HG02840 (cell line): ENCODE results near the gene DOCK10.

Experiments used
- ATAC-seq: cut with Tn5 transposase; IDR thresholded peaks from one replicate; pipeline ENCODE4 v1.9.1; 2021; ENCODE audit warnings: mild to moderate bottlenecking, moderate library complexity, moderate number of reproducible peaks; ENCODE audit not compliant: unreplicated experiment, low FRiP score

DOCK10 gene

DNA sequence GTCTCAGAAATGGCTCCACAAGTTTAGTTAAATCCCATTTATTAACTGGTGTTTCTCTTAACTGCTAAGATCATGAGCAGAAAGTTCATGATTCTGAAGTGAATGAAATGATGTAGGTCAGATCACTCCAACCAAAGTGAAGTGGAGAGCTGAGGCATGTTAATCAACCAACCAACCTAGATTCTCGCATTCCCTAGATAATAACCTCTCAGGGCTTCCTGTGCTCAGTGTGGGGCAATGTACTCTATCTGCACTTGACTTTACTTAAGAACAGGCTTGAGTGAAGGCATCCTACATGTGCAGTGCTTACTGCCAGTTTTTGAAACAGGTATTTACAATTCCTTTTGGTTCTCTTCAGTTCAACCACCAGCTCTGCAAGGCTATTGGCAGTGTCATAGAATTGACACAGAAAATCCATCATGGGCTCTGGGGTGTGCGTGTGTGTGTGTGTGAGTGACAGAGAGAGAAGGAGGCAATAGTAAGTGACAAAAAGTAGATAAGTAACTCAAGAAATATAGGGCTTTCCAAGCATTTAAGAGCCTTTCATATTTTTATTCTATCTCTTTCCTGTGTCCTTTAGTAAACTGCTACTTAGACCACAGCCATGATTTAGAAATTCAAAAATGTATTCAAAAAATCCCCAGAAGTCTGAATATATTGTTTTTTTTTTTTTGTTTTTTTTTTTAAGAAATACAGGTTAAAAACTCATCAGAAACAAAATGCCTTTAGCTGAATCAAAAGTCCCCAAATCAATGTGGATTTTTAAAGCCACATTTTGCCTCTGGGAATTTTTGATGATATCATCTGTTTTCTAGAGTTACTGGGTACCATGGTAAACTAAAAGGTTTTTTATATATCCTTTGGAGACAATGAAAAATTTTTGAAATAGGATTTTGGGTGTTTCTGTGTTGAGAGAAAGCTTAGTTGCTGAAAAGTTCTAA, 28.6 kb downstream of the DOCK10 start:
- ATAC-seq = no peak

DNA sequence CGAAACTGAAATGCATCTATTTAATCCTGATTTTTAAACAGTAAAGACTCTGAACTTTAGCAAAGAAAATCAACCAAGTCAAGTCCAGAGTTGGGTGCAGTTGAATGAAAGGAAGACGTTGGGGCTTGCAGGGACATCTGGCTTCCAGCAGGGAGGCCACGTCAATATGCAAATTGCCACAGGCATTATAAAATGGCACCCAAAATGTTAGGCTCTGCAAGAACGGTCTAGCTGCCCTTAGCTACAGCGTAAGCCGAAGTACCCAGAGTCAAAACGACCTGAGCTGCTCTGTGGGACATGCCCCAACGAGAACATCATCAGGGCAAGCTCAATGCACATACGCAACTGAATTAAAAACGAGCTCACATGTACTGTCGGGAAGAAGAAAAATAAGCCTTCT, 30.7 kb downstream of the DOCK10 start:
- ATAC-seq = no peak

DNA sequence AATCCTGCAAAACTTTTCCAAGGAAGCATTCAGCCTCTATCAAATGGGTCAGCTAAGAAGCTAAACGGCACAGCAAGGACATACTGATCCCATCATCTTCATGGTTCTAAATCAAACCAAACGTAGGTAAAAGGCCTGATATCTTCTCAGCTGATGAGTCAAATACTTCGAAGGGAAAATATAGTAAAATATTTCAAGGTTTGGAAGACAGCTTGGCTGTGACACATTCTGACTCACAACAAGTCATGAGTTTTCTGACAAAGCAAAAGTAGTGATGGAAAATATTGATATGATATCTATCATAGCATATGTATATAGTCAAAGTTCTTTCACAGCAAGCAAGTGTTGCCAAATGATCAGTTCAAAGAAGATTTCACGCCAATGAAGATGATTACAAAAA, 31.5 kb downstream of the DOCK10 start:
- ATAC-seq = no peak

DNA sequence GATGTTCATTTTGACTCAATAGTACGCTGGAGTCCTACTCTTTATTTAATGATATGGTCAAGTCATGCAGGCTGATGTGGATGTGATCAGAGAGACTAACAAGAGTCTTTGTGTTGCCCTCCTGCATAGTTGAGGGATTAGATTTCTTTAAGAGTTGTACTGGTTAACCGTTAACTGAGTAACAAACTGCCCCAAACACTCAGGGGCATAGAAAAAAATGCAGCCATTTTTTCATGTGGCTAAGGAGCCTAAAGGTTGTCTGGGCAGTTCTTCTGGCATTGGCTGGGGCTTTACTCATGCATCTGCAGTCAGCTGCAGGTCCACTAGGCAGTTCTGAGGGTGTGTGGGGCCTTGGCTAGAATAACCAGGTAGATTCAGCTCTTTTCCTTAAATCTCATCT, 32.5 kb downstream of the DOCK10 start:
- no peak for ATAC-seq

DNA sequence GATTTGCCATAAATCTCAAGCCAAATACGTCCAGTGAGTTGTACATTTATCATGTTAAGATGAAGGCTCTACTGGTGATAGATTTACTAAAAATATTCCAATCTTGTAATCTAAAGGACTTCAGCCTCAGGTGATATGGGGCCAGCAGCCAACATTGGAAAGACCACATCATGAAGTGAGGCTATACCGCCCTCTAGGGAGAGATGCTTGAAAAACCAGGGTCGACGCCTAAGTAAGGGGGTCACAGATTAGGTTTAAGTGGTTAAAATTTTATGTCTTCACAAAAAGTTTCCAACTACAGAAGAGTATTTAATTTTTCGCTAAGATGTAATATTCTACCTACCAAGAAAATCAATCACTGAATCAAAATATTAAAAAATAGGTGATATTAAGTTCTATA, 33.3 kb downstream of the DOCK10 start:
- ATAC-seq = no peak

DNA sequence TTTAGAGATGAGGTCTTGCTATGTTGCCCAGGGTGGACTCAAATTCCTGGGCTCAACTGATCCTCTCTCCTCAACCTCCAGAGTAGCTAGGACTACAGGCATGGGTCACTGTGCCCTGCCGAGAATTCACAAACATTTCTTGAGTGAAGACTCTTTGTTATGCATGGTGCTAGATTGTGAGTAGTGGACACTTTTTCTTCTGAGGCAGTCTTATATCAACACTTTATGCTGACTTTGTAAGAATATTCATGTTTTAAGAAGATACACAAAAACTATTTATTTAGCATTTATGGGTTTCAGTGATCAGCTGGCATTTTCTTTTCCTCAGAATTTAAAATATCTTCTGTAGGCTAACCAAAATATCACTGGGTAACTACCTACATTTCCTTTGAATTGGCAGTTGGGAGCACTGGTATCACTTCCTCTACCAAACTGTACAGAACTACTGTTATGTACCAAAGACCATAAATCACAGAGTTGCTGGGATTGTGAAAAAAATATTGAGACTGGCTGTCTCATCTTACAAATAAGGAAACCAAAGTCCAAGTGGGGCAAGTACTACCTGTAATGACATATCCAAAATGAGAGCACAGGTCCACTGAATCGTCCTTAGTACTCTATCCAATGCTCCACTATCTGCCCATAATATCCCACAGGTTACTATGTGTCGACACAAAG, 34.0 kb downstream of the DOCK10 start:
- no peak for ATAC-seq

DNA sequence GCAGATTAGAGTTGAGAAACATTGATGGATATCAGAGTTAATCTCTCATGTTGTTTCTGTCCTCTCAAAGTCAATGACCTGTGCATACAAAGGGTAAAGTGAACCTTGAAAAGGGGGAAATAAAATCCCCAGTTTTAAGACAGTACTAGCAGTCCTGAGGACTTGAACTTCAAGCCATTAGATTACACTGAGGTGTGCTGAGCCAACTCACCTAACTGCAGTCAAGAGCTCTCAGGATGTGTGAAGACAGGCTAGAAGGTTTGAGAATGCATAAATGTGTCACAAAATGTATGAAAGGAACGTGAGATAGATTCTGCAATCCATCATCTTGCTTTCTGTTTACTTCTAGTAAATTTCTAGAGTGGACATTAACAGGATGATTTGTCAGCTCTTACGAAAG, 35.5 kb downstream of the DOCK10 start:
- no peak for ATAC-seq

DNA sequence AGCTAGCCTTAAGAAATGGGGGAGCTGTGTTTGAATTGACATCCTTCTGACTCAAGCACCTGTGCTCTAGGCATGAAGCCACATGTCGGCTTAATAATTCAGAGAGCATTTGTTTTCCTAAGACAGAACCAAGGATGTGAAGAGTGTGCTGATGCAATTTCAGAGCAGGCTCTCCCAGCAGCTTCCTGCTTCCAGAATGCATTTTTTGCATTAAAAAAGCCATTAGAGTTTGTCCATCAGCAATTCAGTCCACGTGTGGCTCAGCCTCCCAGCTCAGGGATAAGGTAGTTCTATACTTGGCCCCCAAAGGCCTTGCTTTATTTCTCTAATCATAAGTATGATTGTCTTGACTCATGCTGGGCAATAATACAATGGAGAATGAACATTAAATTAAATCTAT, 37.7 kb downstream of the DOCK10 start:
- no peak for ATAC-seq

DNA sequence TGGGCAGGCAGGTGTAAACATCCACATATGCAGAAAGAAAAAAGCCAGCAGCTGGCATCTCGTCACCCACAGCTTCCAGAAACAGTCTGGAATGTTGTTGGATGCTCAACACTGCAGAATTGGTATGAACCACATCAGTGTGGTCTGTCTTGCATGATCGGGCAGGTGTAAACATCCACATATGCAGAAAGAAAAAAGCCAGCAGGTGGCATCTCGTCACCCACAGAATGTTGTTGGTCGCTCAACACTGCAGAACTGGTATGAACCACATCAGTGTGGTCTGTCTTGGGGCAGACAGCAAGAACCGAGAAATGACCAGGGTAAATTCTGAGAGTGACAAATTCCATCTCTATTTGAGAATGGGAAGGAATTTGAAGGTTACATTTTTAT, 39.6 kb downstream of the DOCK10 start:
- peak; percentile 69 for ATAC-seq

DNA sequence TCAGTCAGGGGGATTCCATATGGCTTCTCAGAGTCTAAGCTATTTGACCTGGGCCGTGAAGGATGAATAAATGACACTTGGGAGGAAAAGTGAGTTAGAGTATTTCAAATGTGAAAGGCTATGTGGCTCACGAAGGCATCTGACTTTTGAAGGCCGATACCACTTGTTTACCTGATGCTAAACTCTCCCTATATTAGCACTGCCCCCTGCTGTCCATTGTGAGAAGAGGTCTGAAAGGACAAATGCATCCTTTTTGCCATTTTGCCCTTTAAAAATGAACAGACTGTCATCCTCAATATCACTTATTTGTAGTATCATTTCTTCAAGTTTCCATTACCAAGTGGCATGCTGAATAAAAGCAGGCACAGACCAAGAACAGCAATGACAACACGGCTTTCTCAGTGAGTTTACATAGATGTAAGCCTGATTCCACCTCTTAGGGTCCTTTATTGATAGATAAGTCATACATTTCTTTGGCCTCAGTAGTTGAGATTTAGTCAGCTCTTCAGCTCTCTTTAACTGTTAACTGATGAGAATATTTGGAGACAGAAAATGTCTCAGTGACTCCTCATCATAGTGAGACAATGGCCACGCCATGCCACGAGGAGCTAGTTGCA, 40.1 kb downstream of the DOCK10 start:
- peak; percentile 57 for ATAC-seq

DNA sequence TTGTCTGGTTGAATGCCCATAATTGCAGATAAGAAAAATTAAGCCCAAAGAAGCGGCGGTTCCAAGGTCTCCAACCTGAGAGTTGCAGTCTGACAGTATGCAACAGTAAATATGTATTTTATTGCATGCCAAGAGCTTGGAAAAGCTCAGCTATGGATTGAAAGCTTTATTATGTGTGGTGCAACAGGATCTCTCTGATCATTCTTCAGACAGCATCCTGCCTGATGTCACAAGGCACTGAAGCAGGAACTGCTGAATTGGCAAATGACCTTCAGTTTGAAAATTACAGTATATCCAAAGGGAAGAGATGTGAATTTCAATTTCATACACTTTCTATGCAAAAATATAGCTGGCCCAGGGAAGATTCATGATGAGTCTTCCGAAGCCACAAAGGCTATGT, 42.5 kb downstream of the DOCK10 start:
- ATAC-seq = no peak

DNA sequence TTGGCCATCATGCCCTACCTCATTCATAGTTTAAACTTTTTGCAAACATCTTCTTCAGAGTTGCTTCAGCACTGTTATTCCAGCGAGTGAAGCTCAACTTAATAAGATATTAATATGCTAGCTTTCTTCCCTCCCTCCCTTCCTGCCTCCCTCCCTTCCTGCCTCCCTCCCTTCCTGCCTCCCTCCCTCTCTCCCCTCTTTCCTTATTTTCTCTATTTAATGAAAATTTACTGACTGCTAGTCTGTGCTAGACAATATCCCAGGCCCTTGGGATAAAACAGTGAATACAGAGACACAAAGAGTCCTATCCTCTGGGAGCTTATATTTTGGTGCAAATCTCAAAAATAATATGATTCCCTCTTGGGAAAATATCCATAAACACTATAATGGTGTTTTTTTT, 42.9 kb downstream of the DOCK10 start:
- ATAC-seq = no peak

DNA sequence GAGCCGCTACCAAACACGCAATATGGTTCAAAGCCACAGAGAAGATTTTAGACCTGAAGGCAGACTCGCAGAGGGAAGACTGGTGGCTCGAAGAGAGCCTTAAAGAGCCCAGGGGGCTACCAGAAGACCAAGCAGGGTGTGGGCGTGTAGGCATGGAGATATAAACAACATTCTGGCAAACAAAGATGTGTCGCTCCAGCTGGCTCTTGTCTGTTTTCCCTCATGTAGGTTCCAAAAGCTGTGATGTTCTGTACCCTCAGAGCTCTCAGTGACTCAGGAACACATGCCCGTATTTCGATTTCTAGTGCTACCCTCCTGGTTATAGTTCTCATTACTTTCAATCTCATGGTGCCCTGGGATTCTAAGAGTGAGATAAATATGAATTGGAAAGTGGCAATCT, 44.5 kb downstream of the DOCK10 start:
- no peak for ATAC-seq

DNA sequence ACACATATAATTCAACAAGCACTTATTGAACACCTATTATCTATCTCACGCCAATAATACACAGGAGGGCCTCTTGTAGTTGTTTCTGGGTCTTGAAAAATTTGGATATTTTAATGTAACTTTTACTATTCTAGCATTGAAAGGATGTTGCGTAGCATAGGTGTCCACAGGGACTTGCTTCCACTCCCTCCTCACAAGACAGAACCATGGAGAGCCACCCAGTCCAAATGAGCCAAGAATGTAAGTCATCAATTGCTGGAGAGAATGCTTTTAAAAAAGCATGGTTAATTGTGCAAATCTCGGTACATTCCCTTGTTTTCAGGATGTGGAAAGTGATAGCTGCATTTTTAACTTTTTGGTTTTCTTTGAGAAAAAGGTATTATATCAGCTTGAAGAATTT, 46.8 kb downstream of the DOCK10 start:
- no peak for ATAC-seq

DNA sequence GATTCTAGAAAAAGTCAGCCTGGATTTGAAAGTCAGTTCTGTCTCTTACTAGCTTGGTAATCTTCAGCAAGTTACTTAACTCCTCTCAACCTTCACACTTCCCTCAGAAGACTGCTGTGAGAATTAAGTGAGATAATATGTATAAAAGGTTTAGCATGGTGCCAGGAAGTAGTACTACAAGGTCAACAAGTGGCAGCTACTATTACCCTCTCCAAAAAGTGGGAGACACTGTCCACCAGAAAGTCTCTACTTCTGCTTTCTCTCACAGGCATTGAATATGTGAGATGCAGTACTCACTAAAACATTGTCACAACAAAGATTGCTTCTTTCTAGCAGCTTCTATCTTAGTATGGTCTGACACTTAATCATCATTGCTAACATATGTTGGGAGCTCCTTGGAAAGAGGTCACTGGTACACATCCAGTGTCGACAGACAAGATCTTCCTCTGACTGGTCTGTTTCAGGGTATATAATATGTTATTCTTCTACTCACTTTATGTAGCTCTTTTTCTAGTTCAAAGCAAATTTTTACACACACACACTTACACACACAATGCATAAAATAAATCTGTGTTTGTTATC, 47.9 kb downstream of the DOCK10 start:
- ATAC-seq = no peak

DNA sequence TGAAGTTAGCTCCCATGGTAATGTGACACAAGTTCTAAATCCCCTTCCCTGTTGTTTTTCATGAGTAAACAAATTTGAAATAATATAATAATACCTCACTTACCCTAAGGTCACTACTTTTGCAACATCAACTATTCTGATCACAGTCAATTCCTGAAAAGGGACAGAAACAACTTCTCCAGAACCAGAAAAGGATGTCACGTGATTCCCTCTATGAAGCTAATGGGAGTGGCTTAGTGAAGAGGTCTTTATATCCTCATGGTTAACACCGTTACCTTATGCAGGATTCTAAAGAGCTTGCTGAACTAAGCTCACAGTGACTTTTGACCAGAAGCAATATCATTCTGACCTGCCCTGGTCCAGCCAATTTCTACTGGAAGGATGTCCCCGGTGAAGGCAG, 51.6 kb downstream of the DOCK10 start:
- no peak for ATAC-seq

DNA sequence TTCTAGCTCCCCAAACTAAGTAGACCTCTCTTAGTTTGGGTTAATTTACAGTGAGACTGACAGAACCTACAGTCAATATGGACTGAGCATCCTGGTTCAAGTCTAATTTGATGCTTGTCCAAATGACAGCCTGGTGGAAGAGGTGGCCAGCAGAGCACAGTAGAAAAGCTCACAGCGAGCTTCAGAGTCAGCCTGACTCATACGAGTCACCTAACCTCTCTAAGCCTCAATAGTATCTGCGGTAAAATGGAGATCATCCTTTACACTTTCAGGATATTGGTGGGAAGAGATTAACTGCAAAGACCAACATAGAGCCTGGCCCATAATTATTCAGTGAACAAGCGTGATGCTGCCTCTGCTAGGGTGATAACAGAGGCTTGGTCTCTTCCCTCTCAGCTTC, 54.5 kb downstream of the DOCK10 start:
- no peak for ATAC-seq

DNA sequence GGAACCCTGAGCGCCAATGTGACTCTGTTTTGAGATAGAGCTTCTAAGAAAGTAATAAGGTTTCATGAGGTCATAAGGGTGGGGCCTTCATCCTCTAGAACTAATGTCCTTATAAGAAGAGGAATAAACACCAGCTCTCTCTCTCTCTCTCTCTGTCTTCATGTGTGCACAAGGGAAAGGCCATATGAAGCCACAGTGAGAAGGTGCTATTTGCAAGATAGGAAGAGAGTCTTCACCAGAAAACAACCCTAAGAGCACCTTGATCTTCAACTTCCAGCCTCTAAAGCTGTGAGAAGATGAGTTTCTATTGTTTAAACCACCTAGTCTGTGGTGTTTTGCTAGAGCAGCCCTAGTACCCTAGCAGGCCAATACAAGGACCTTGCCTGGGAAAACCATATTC, 55.8 kb downstream of the DOCK10 start:
- no peak for ATAC-seq

DNA sequence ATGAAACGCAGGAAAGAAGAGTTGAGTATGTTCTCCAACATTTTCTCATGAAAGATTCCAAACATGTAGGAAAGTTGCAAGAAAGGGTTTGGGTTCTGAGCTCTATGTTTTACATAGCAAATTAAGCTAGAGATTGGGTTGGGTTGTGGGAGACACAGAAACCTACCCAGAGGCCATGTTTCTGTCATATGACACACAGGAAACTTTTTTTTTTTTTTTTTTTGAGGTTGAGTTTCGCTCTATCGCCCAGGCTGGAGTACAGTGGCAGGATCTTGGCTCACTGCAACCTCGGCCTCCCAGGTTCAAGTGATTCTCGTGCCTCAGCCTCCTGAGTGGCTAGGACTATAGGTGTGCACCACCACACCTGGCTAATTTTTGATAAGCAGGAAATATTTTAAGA, 57.6 kb downstream of the DOCK10 start:
- no peak for ATAC-seq

DNA sequence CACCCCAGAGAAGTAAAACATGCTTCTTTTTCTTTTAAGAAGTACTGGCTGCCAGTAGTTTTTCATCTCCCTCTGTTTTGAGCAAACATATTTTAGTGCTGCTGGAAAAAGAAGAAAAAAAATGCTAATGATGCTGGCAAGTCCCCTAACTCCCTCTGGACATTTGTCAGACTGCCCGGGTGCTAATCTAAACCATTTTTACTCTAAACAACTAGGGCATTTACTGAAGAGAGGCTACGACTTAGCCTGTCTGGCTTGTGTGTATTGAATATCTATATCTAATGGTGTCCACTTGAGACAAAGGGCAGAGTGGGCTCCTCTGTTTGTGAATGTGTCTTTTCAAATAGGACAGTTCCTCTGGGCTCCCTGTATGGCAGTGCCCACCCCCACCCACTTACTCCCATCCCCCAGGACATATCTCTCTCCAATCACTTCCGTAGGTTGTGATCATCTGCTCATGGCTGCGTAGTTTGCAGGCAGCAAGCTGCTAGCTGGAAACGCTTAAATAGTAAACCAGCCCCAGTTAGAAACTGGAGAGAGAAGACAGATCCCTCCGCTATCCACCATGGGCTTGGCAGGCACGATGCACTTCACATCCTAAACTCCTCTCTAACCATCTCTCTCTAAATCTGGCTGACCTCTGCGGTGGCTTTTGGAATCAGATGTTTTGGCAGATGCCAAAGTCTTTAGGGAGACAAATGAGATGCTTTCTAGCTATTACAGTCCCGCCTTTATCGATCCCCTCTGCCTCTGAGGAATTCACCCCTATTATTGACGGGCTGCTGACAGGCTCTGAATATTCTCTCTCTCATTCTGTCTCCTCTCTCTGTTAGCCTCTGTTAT, 58.3 kb downstream of the DOCK10 start:
- no peak for ATAC-seq
